NCI-H2107 (cell line): Measurements from ENCODE around the gene ISYNA1.

Experiments
- DNase-seq: peaks from one replicate; lab custom pipeline; 2025; lab: John Stamatoyannopoulos, UW

ISYNA1 gene

DNA sequence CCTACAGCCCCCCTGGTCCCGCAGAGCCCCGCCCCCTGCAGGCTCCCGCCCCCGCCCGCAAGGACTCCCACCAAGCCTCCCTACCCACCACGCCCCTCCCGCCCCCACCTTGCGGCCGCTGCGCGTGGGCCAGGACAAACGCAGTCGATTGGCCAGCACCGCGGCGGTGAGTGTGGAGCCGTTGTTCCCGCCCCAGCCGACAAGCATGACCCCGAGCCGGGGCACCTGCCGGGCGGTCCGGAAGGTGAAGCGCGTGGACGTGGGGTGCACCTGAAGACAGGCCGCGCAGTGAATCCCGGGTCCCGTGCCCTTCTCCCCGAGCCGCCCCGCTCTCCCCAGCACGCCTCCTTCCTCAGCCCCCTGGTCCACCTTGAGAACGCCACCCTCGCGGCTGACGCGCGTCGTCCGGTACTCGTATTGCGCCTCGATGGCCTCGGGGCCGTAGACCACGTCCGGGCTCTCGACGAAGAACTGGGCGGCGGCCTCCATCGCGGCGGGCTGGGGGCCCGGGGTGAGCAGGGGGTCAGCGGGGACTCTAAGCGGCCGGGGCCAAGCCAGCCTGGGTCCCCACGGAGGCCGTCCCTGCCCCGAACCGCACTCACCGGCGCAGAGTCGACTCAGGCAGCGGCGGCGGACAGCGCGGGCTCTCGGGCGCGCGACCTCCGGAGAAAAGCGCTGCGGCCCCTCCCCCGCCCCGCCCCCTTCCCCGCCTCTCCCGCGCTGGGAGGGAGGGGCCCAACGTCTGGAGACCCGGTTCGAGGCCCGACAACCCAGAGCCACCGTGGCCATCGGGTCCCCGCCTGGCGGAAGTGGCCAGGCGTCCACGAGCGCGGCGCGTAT, at the start of gene ISYNA1:
TSS of gene ISYNA1 (minus strand) at position 643 of the 840 bp plus-strand sequence. CDS start at position 489, 154 bp downstream.
- DNase-seq = no peak

GRCh38 chr19:18486746-18487145, 48.8 kb upstream of the ISYNA1 start:
- no peak for DNase-seq

DNA sequence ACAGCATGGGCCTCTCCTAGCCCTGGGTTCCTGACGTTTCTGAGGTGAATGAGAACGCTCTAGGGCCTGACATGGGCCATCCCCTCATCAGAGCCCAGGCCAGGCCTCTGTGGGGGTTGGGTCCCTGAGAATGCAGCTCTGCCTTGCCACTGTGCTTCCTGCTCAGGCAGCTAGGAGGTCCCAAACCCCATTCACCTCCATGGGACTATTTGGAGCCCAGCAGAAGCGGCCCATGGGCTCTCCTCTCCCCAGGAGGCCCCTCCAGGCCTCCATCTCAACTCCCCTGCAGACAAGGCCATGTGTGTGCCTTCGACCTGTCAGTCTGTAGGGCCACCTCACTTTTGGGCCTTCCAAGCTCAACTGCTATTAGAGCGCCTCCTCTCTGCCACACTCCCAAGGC, 47.1 kb upstream of the ISYNA1 start:
- no peak for DNase-seq

- no peak for DNase-seq
Observed at GRCh38 chr19:18483119-18483890, 45.4 kb upstream of the ISYNA1 start.

DNA sequence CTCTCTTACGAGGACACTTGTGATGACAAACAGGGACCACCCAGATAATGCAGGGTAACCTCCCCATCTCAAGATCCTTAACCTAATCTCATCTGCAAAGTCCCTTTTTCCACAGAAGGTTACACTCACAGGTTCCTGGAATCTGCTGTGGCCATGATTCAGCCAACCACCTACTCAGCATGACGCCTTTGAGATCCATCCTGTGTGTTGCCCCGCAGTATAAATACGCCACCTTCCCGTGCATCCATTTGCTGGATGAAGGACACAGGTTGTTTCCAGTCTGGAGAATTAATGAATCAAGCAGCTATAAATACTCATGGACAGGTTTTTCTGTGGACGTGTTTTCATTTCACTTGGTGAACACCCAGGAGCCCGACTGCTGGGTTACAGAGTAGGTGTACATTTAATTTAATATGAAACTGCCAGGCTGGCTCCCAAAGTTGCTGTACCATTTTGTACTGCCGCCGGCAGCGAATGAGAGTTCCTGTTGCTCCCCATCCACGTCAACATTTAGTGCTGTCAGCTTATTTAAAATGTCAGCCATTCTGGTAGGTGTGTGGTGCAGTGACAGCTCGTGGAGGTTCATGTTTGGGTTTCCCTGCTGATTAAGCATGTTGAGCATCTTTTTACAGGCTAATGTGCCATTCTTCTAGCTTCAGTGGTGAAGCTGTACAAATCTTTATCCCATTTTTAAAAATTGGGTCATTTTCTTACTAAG, 43.7 kb upstream of the ISYNA1 start:
- DNase-seq = no peak

DNA sequence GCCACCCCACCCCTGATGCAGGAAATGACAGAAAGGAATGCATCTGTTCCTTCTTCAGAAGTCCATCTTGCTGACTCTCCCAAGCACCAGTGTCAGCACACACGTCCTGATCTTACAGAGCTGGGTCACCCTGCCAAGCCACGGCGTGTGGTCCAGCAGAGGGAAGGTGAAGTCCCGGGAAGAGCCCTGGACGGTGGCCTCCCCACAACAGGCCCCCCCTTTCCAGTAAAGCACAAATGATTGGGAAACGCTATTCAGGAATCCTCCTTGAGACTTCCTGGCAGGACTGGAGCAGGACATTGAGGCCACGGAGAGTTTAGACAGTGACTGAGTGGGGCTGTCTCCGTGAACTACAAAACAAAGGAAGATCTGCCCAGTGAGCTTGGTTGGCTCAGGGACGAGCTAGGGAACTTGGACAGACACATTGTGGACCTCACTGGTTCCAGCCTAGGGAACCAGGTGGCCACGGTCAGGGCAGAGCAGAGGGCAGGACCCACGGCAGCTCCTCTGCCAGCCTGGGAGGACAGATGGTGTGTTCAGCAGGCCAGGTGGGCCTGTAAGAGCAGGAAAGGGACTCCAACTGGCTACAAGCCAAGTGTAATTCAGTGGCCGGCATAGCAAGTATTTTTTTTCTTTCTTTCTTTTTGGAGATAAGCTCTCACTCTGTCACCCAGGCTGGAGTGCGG, 42.2 kb upstream of the ISYNA1 start:
- no peak for DNase-seq

GRCh38 chr19:18478545-18479311, 40.8 kb upstream of the ISYNA1 start:
- DNase-seq = no peak

- DNase-seq = no peak
Observed at GRCh38 chr19:18477974-18478373, 40.0 kb upstream of the ISYNA1 start.

GRCh38 chr19:18477042-18477779, 39.3 kb upstream of the ISYNA1 start:
- DNase-seq = no peak

DNA sequence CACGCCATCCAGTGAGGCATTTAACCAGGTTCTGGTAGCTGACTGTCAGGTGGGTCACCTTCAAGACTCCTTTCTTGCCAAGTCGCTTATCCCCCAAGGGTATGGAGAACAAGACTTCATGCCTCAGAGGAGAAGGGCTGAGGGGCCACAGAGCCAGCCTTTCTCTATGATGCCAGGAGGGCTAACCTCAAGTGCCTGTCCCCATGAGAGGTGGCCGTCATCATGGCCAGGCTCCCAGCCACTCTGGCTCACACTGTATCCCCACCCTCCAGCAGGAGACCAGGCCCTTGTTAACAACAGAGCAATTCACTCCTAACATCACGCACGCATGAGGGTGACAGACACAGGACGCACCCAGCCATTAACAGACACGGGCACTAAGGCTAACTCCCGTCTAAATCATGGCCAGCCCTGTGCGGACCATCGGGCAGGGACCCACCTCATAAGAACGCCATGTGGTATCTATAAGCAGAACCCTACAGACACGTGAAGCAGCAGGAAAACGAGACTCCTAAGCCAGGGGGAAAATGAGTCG, 38.6 kb upstream of the ISYNA1 start:
- DNase-seq = no peak

DNA sequence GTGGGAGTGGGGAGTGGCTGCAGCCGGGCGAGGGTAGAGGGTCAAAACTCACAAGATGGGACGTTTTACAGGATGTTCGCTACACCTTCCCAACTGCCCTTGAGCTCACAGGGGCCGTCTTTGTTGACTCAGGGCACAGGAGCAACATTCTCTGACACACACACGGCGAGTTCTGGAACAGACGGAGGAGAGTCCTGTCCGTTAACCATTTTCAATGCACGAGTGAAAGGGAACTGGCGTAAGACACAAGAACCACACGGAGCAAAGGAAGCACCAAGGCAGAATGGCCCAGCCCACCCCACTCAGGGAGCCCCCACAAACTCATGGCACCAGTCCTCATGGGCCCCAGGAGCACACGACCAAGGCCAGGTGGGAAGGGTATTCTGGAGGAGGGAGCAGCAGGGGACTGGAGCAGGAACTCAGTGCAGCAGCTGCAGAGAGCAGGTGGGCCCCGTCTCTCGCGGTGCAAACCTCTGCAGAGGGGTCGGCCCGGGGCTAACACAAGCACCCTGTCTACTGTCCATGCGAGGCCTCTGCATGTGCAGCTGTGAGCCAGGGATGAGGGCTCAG, 37.9 kb upstream of the ISYNA1 start:
- no peak for DNase-seq

GRCh38 chr19:18475004-18475453, 37.1 kb upstream of the ISYNA1 start:
- DNase-seq = no peak

GRCh38 chr19:18474366-18474887, 36.5 kb upstream of the ISYNA1 start:
- no peak for DNase-seq

DNA sequence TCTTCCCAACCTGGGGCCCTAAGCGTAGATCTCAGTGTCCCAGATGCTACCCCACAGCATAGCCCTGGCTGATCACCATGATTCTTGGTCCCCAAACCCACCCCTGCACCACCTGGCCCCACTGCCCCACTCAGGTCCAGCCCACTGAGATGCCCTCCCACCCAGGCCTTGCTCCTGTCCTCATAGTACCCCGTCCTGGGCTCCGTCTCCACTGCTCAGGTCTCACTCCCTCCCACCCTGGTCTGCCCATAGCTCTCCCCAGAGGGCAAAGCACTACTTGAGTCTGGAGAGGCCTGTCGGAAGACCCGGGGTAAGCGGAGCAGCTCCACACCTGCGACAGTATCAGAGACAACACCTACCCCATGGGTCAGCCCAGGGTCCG, 35.8 kb upstream of the ISYNA1 start:
- DNase-seq = no peak

DNA sequence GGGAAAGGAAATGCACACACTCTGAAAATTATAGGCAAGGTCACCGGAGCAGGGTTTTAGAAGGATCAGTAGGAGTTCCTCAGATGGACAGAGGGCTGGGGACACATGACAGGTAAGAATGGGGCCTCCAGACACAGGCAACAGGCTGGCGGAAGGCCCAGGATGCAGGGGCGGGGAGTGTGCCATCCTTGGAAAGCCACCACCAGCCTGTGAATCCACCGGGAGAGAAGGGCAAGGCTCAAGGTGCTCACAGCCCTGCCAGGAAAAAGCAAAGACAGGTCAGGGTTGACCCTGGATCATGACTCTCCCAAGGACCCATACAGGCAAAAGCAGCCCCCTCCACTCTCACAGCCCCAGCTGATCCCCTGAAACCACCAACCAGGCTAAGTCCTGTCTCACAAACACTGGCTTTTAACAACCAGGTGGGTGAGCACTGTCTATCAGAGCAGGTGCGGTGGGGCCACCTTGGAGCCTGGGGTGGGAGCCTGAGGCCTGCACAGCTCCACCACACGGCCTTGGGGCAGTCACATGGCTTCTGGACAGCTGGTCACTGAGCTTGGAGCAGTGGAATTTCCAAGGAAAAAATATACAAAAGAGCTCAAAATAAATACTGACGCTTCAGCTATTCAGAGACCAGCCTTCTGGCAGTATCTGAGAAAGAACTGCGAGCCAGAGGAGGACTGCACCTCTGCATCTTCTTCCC, 35.2 kb upstream of the ISYNA1 start:
- no peak for DNase-seq

- DNase-seq = no peak
Observed at GRCh38 chr19:18470787-18471186, 32.9 kb upstream of the ISYNA1 start.

GRCh38 chr19:18469069-18469846, 31.3 kb upstream of the ISYNA1 start:
- DNase-seq = no peak

GRCh38 chr19:18468517-18468916, 30.6 kb upstream of the ISYNA1 start:
- no peak for DNase-seq
